Choroid plexus epithelial cell (primary cell): ENCODE results near the gene CFAP73.
"Not testable (repeated sequence)": the region's sequence is repeated elsewhere in the genome, so short reads cannot be mapped to it uniquely, and the experiment has no call there.

Experiments used
- DNase-seq: peaks from one replicate; pipeline ENCODE4 v3.0.0-alpha.2; 2010; ENCODE audit warnings: low read depth
- H3K4me3 ChIP-seq: 2 replicates; pipeline ENCODE4 v1.5.1; 2011; ENCODE audit warnings: low read depth, mild to moderate bottlenecking, control low read depth, low read length, moderate library complexity
- TF ChIP-seq, protein P1 (sequence below): conservative IDR thresholded peaks from 2 replicates; pipeline ENCODE4 v1.5.1; 2011; ENCODE audit warnings: low read depth, mild to moderate bottlenecking, control low read depth, inconsistent platforms, low read length, moderate library complexity

The CFAP73 gene

DNA sequence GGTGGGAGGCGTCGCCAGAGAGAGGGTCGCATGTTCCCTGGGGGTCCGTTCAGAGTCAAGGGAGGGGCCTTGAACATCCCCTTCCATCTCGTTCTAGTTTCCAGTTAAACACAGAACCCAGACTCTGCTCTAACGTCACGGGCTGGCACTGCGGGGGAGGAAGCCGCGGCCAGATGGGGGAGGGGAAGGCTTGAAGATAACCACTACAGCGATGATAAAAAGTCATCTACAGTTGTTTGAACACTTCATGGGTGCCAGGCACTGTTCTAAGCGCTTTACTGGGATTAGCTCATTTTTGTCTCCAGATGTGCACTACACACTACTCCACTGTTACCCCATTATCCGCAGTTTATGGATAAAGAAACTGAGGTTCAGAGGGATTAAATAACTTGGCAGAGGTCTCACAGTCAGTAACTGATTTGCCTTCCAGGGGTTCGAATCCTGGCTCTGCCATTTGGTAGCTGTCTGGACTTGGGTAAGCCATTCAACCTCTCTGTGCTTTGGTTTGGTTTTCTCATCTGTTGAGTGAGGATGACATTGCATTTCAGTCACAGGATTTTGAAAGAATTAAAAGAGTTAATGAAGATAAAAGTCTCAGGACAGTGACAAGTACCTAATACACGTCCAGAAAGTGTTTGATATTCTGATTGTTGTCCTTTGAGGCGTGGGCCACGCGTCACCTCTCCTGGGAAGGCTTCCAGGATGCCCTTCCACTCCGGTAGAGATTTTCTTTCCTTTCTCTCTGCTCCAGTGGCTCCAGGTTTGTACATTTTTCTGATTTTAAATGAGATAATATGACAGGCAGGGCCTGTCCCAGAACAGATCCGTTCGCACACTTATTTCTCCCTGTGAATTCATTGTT is 13.2 kb upstream of the CFAP73 start:
- DNase-seq = no peak
- no peak overlapping the region for H3K4me3 ChIP-seq
- TF ChIP-seq, protein P1, sequence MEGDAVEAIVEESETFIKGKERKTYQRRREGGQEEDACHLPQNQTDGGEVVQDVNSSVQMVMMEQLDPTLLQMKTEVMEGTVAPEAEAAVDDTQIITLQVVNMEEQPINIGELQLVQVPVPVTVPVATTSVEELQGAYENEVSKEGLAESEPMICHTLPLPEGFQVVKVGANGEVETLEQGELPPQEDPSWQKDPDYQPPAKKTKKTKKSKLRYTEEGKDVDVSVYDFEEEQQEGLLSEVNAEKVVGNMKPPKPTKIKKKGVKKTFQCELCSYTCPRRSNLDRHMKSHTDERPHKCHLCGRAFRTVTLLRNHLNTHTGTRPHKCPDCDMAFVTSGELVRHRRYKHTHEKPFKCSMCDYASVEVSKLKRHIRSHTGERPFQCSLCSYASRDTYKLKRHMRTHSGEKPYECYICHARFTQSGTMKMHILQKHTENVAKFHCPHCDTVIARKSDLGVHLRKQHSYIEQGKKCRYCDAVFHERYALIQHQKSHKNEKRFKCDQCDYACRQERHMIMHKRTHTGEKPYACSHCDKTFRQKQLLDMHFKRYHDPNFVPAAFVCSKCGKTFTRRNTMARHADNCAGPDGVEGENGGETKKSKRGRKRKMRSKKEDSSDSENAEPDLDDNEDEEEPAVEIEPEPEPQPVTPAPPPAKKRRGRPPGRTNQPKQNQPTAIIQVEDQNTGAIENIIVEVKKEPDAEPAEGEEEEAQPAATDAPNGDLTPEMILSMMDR = no peak

DNA sequence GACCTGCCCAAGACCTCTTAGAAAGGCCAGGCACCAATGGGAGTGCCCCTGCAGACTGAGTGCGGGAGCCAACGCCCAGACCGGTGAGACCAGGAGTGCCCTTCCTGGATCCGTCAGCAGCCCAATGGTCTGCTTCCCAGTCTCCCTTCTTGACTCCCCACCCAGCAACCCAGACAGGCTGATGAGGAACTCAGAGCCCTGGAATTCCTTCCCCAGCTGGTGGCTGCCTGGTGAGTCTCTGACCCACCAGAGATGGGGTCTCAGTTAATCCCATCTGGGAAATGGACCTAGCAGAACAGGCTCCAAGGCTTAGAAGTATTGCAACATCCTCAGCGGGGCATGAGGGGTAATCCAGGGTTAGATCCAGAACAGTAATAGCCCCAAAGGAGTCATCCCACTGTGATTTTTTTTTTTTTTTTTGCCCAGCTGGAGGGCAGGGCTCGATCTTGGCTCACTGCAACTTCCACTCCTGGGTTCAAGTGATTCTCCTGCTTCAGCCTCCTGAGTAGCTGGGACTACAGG is 12.5 kb upstream of the CFAP73 start:
- no peak for DNase-seq
- no peak overlapping the region for H3K4me3 ChIP-seq
- TF ChIP-seq, protein P1 = no peak

DNA sequence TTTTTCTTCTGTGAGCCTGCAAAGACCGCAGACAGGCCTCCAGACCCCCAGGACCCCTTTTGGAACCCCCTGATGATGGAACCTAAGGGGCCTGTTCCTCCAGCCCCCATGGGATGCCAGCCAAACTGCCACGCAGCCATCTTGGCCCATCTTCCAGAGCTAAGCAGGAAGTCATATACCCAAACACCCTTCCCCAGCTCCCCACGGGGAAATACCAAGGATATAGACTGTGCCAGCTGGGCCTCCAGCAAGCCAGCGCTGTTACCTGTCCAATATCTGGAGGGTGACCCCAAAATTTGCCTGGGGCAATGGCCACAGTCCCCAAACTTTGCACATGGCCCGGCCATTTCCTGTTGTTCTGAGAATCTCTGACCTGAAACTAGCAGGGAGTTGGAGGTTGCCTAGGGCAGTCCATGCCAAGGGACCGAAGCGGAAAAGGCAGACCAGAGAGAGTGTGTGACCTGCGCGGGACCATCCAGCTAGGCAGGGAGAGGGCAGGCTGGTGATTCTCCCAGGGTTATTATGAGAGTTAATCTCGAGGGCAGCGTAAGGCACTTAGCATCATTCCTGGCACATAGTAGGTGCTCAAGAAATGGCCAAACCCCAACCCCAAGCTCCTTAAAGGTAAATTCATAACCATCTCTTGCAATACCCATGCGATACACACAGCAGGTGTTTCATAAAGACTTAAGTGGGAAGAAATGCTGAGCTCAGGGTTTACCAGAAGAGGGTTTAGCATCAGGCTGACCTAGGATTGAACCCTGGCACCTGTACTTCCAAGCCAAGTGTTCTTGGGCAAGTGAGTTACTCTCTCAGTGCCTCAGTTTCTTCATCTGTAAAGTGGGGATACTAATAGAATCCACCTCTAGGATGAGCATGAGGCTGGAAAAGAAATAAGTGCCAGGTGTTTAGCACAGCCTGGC is 11.4 kb upstream of the CFAP73 start:
- TF ChIP-seq, protein P1 = no peak
- DNase-seq = no peak
- no peak overlapping the region for H3K4me3 ChIP-seq

DNA sequence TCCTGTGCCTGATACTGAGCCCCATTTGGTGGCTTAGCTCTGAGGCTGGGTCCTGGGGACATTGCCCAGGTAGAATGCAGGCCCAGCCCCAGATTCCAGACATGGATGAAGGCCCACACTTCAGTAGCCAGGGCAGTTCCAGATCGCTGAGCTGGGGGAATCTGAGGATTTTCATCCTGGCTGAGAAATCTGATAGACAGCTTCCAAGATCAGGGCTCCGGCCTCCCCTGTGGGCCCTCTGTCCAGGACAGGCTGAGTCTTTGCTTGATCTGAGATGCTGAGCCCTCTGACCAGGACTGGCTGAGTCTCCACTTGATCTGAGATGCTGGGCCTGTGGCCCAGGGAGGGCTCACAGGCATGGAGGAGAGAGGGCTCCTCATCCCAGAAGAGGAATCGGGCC is 10.7 kb upstream of the CFAP73 start:
- H3K4me3 ChIP-seq = no peak overlapping the region
- TF ChIP-seq, protein P1 = no peak
- no peak for DNase-seq

DNA sequence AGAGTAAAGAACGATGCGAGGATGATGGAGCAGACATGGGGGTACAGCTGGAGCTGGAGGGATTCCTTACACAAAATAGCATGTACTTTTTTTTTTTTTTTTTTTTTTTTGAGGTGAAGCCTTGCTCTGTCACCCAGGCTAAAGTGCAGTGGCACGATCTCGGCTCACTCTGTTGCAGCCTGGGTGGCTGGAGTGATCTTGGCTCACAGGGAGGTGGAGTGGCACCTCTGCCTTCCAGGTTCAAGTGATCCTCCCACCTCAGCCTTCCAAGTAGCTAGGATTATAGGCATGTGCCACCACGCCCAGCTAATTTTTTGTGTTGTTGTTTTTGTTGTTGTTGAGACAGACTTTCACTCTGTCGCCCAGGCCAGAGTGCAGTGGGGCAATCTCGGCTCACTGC is 8.8 kb upstream of the CFAP73 start:
- TF ChIP-seq, protein P1 = no peak
- no peak overlapping the region for H3K4me3 ChIP-seq
- no peak for DNase-seq

DNA sequence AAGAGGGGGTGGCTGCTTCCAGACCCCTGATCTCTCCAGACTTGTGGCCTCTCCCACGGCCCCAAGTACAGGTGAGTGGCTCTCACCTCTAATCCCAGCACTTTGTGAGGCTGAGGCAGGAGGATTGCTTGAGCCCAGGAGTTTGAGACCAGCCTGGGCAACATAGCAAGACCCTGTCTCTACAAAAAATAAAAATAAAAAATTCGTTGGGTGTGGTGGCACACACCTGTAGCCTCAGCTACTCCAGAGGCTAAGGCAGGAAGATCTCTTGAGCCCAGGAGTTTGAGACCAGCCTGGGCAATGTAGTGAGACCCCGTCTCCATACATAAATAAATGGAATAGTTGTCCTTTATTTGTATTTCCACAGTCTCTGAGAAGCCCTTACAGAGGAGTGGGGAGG is 7.8 kb upstream of the CFAP73 start:
- not testable (repeated sequence) for H3K4me3 ChIP-seq, DNase-seq
